SK-N-SH (cell line): ENCODE results near the gene CMTM8.

Experiments
- NFIC ChIP-seq: IDR thresholded peaks from 2 replicates; pipeline ENCODE4 v1.4.0; 2012; ENCODE audit warnings: borderline replicate concordance
- TF ChIP-seq, protein P1 (sequence below): fragments of 200-600 bp; sonication (generic); IDR thresholded peaks from 2 replicates; pipeline ENCODE4 v1.6.1; 2017; ENCODE audit warnings: antibody characterized with exemption, mild to moderate bottlenecking, moderate library complexity

DNA sequence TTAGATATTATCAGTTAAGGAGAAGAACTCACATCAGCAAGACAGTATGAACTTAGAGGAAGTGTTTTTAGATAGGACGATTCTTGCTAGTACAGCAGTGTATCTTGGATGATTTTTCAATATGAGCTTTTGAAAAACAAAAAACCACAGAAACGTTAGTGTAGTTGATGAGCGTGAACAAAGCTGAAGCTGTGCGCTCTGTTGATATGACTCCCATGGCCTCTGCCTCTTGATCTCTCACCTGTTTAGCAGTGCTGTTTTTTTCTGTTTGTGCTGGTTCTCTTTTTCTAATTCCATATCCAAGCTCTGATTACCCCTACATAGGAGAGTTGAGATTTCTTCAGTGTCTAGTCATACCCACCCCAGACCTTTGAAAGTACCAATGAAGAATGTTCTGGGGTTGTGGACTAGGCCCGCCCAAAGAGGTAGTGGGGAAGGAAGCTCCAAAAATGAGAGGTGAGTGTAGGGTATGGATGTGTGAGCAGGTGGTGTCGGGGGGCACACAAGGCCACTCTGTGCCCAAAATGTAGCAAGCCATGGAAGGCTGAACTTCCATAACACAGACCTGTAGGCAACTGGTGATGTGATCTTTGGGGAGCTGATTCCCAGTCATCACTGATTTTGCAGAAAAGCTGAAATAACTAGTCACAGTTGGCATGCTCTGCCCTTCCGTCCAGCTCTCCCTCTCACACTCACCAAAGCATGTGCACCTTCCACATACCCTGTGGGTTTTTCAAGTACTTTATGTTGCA is 133.2 kb downstream of the CMTM8 start:
- TF ChIP-seq, protein P1, sequence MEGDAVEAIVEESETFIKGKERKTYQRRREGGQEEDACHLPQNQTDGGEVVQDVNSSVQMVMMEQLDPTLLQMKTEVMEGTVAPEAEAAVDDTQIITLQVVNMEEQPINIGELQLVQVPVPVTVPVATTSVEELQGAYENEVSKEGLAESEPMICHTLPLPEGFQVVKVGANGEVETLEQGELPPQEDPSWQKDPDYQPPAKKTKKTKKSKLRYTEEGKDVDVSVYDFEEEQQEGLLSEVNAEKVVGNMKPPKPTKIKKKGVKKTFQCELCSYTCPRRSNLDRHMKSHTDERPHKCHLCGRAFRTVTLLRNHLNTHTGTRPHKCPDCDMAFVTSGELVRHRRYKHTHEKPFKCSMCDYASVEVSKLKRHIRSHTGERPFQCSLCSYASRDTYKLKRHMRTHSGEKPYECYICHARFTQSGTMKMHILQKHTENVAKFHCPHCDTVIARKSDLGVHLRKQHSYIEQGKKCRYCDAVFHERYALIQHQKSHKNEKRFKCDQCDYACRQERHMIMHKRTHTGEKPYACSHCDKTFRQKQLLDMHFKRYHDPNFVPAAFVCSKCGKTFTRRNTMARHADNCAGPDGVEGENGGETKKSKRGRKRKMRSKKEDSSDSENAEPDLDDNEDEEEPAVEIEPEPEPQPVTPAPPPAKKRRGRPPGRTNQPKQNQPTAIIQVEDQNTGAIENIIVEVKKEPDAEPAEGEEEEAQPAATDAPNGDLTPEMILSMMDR, result no peak
- no peak for TF ChIP-seq NFIC
